GM12891 (cell line): Measurements from ENCODE around the gene EEFSEC.

ENCODE experiments used
- POLR2A ChIP-seq: IDR thresholded peaks from 2 replicates; pipeline ENCODE4 v1.6.1; 2011; ENCODE audit warnings: low read depth, low read length, control low read depth
- POLR2AphosphoS5 ChIP-seq: IDR thresholded peaks from 2 replicates; pipeline ENCODE4 v1.6.1; 2011; ENCODE audit warnings: low read depth, low read length, control low read depth
- SPI1 ChIP-seq: IDR thresholded peaks from 2 replicates; pipeline ENCODE4 v1.6.1; 2011; ENCODE audit warnings: low read depth, low read length, control low read depth
- TAF1 ChIP-seq: IDR thresholded peaks from 2 replicates; pipeline ENCODE4 v1.6.1; 2011; ENCODE audit warnings: low read depth, low read length, control low read depth

DNA sequence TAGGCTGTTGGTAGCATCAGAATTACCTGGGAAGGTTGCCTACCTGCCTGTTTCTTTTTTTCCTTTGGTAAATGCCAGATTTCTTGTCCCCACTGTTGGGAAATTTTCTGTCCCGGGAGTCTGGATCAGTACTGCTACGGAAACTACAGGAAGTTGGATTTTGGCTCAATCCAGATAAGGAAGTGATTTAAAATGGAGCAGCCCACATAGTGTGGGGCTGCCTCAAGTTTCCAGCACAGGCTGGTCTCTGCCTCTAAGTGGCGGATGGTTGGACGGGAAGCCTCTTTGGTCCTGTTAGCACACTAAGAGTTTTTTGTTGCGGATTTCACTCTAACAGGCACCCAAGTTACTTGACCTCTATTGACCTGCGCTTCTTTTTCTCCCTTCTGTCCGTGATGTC lies 54.7 kb downstream of the EEFSEC start:
- no peak for TF ChIP-seq POLR2A
- no peak for TF ChIP-seq TAF1
- TF ChIP-seq POLR2AphosphoS5 = no peak
- TF ChIP-seq SPI1 = no peak
